Measurements from ENCODE around the gene ZDHHC22. TPM values are rescaled to one million over a fixed set of nuclear protein-coding genes. Genes with fewer than 3 reads are reported as not detected.

ZDHHC22 gene
- total RNA-seq, 1 experiment from 2014 or later: 0.46 TPM

DNA sequence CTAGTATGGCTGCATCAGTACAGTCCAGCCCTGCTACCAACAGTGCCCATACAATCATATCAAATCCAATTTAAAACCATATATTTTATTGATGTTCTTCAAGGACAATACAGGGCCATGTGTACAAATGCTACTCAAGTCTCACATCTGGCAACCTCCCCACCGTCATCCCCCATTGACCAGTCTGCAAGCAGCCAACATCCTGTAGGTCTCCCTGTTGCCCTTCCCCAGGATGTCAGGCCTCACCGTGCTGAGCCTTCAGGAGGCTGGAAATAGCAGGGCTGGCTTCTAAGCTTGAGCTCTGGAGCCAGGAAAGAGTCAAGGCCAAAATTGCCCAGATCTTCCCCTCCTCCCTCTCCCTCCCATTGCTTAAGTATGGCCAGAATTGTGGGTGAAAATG lies 10.4 kb downstream of the ZDHHC22 start:
- POLR2A ChIA-PET: no interaction called here
- intact Hi-C loops (cut with micrococcal nuclease; ENCODE audit: unreplicated experiment): no loop called here
- BruUV-seq (replicated peaks): no TSS peak
- TF ChIP-seq, protein P1, sequence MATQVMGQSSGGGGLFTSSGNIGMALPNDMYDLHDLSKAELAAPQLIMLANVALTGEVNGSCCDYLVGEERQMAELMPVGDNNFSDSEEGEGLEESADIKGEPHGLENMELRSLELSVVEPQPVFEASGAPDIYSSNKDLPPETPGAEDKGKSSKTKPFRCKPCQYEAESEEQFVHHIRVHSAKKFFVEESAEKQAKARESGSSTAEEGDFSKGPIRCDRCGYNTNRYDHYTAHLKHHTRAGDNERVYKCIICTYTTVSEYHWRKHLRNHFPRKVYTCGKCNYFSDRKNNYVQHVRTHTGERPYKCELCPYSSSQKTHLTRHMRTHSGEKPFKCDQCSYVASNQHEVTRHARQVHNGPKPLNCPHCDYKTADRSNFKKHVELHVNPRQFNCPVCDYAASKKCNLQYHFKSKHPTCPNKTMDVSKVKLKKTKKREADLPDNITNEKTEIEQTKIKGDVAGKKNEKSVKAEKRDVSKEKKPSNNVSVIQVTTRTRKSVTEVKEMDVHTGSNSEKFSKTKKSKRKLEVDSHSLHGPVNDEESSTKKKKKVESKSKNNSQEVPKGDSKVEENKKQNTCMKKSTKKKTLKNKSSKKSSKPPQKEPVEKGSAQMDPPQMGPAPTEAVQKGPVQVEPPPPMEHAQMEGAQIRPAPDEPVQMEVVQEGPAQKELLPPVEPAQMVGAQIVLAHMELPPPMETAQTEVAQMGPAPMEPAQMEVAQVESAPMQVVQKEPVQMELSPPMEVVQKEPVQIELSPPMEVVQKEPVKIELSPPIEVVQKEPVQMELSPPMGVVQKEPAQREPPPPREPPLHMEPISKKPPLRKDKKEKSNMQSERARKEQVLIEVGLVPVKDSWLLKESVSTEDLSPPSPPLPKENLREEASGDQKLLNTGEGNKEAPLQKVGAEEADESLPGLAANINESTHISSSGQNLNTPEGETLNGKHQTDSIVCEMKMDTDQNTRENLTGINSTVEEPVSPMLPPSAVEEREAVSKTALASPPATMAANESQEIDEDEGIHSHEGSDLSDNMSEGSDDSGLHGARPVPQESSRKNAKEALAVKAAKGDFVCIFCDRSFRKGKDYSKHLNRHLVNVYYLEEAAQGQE (IDR thresholded peaks at IDR 0.05; ENCODE audit: insufficient read depth in 1 of 2, low read depth in 2 of 2, low read length in 1 of 2): no peak
- TF ChIP-seq, protein P2, sequence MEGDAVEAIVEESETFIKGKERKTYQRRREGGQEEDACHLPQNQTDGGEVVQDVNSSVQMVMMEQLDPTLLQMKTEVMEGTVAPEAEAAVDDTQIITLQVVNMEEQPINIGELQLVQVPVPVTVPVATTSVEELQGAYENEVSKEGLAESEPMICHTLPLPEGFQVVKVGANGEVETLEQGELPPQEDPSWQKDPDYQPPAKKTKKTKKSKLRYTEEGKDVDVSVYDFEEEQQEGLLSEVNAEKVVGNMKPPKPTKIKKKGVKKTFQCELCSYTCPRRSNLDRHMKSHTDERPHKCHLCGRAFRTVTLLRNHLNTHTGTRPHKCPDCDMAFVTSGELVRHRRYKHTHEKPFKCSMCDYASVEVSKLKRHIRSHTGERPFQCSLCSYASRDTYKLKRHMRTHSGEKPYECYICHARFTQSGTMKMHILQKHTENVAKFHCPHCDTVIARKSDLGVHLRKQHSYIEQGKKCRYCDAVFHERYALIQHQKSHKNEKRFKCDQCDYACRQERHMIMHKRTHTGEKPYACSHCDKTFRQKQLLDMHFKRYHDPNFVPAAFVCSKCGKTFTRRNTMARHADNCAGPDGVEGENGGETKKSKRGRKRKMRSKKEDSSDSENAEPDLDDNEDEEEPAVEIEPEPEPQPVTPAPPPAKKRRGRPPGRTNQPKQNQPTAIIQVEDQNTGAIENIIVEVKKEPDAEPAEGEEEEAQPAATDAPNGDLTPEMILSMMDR (IDR thresholded peaks at IDR 0.05): no peak
- TF ChIP-seq SIN3A (IDR thresholded peaks at IDR 0.05; ENCODE audit: borderline replicate concordance, insufficient read depth, low read depth, low read length): no peak
- H3K36me3 ChIP-seq (ENCODE audit: control insufficient read depth, insufficient read depth, low read length): no peaks in the 10 kb centered on the region
- H3K27me3 ChIP-seq (ENCODE audit: control insufficient read depth, insufficient read depth, low read length): no peaks in the 10 kb centered on the region; the same call in 1 of the 2 replicates
- CTCF ChIA-PET: no interaction called here
- ATAC-seq: no peak
- in situ Hi-C loops (cut with HindIII; ENCODE audit: low pct_unique_long_range_greater_than_20kb, low sequenced_read_pairs): no loop called here
- no peak overlapping the region for H3K27ac ChIP-seq (ENCODE audit: low read length)
- DNase-seq (ENCODE audit: low read depth, low spot score): no peak
- H3K9me3 ChIP-seq (ENCODE audit: control insufficient read depth, insufficient read depth, low read depth, low read length): no peaks in the 10 kb centered on the region
- no peaks in the 10 kb centered on the region for H3K4me1 ChIP-seq (ENCODE audit: control insufficient read depth, insufficient read depth, low read length)
- H3K4me3 ChIP-seq (ENCODE audit: low read depth in 2 of 2, low read length in 2 of 2): no peak overlapping the region

DNA sequence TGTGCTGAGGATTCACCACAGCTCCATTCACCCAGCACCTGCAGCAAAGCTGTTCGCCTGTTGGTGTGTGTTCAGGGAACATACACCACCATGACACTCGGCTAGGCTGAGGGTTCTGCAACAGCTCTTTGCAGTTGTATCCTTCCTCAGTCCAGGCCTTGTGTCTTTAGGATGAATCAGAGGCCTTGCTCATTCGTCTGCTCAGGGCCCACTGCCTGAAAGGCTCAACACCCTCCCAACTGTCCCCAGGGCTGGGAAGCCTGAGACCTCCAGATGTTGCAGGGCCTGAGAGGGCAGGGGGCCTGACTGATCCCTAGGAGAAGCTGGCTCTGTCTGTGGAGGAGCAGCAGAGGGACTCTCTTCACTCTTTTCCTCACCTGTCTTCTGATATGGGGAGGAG lies 11.2 kb downstream of the ZDHHC22 start:
- no peak for ATAC-seq
- no peak overlapping the region for H3K4me3 ChIP-seq (ENCODE audit: low read depth in 2 of 2, low read length in 2 of 2)
- no peaks in the 10 kb centered on the region for H3K4me1 ChIP-seq (ENCODE audit: control insufficient read depth, insufficient read depth, low read length)
- in situ Hi-C loops (cut with HindIII; ENCODE audit: low pct_unique_long_range_greater_than_20kb, low sequenced_read_pairs) (no loop called here), intact Hi-C loops (cut with micrococcal nuclease; ENCODE audit: unreplicated experiment) (no loop called here)
- no peak overlapping the region for H3K27ac ChIP-seq (ENCODE audit: low read length)
- BruUV-seq (replicated peaks): no TSS peak
- no peak for DNase-seq (ENCODE audit: low read depth, low spot score)
- ChIA-PET CTCF (no interaction called here), POLR2A (no interaction called here)
- TF ChIP-seq POLR2AphosphoS5 (IDR thresholded peaks at IDR 0.05; ENCODE audit: low read depth, low read length) (no peak), SIN3A (IDR thresholded peaks at IDR 0.05; ENCODE audit: borderline replicate concordance, insufficient read depth, low read depth, low read length) (no peak), TCF7L2 (IDR thresholded peaks at IDR 0.05; ENCODE audit: low read depth, low read length) (no peak)
- TF ChIP-seq, protein P1 (IDR thresholded peaks at IDR 0.05; ENCODE audit: insufficient read depth in 1 of 2, low read depth in 2 of 2, low read length in 1 of 2): no peak
- TF ChIP-seq, protein P2 (IDR thresholded peaks at IDR 0.05): no peak
- H3K27me3 ChIP-seq (ENCODE audit: control insufficient read depth, insufficient read depth, low read length): no peaks in the 10 kb centered on the region; the same call in 1 of the 2 replicates
- H3K36me3 ChIP-seq (ENCODE audit: control insufficient read depth, insufficient read depth, low read length): no peaks in the 10 kb centered on the region
- H3K9me3 ChIP-seq (ENCODE audit: control insufficient read depth, insufficient read depth, low read depth, low read length): no peaks in the 10 kb centered on the region
